ENCODE data around the gene MAB21L1. TPM values are rescaled to one million over a fixed set of nuclear protein-coding genes. Genes with fewer than 3 reads are reported as not detected.

The MAB21L1 gene
- total RNA-seq, 1 donor from 2014 or later, result not detected

DNA sequence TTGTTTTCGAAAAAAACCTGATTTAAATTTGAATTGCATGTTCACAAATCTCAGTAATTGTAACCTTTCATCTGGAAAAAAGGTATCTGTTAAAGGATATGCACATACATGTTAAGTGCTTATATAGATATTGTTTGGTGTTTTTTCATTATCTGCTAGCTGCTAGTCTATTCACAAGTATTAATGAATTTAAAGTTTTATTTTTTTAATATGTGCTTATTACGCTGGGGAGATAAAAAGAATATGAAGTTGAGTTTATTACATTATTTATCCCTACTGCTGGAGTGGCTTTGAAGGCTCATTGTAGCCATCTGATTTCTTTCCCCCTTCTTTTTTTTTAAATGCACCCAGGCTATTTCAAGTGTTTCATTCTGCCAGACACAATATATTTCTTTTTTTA is 3.9 kb upstream of the MAB21L1 start:
- H3K4me3 ChIP-seq (ENCODE audit: low read depth, low read length), result no peak overlapping the region
- no peak for TF ChIP-seq CTCF (conservative IDR thresholded peaks at IDR 0.05; ENCODE audit: low read depth, low read length)
- DNase-seq (ENCODE audit: low read depth), result no peak

- no peak overlapping the region for H3K4me3 ChIP-seq (ENCODE audit: low read depth, low read length)
- TF ChIP-seq CTCF (conservative IDR thresholded peaks at IDR 0.05; ENCODE audit: low read depth, low read length), result no peak
- no peak for DNase-seq (ENCODE audit: low read depth)
These were observed 3.2 kb upstream of the MAB21L1 start for GRCh38 chr13:35479706-35480105.

DNA sequence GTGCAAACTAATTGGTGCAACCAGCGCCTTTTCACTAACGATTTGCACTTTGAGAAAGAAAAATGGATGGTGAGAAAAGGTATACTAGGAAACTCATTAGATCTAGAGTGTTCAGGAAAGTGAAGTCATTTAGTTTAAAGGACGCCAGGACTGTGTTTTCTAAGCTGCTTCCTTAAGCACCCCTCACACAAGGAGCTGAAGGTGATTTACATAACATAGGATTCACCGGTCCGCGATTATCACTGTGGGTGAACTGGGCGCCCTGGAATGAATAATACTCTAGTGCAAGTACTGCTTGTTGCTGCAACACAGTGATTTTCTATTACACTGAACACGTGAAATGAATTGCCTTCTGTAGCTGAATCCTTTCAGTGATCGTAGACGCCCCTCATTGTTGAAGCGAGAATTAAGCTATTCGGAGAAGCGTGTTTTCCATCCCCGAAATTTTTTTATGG is 2.6 kb upstream of the MAB21L1 start:
- DNase-seq (ENCODE audit: low read depth), result no peak
- no peak for TF ChIP-seq CTCF (conservative IDR thresholded peaks at IDR 0.05; ENCODE audit: low read depth, low read length)
- H3K4me3 ChIP-seq (ENCODE audit: low read depth, low read length), result no peak overlapping the region

DNA sequence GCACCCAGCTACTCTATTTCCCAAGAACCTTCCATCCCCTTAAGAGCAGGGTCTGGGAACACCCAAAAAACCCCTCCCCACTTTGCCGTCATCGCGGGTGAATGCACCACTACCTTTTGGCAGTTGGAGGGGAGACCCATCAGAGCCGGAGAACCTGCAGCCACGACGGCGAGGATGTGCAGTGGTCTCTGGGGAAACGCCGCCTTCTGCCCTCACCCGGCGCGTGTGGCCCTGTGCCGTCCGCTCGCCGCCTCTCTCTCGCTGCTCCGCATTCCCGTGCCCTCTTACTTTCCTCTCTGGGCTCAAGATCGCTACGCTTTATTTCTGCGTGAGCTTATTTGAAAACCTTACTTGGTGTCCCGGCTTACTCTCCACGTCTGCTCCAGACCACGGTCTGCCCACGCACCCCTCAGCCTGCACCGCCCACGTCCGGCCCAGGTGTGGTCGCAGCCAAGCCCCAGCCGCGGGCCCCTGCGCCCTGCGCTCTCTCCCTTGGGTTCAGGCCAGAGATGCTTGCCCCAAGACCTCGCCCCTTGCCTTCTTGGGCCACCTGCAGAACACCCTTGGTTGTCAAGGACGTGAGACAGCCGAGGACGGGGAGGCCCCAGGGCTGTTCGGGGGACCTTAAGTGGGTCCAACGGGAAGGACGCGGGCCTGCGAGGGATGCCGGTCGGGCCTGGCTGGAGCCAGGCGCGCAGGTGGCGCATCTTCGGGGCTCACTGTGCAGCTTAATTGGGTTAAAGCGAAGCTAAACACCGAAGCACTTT is 2.0 kb upstream of the MAB21L1 start:
- no peak for TF ChIP-seq CTCF (conservative IDR thresholded peaks at IDR 0.05; ENCODE audit: low read depth, low read length)
- H3K4me3 ChIP-seq (ENCODE audit: low read depth, low read length), result no peak overlapping the region
- no peak for DNase-seq (ENCODE audit: low read depth)

- no peak for TF ChIP-seq CTCF (conservative IDR thresholded peaks at IDR 0.05; ENCODE audit: low read depth, low read length)
- H3K4me3 ChIP-seq (ENCODE audit: low read depth, low read length), result no peak overlapping the region
- DNase-seq (ENCODE audit: low read depth), result no peak
These were observed 977 bp upstream of the MAB21L1 start for GRCh38 chr13:35477386-35477946.

- H3K4me3 ChIP-seq (ENCODE audit: low read depth, low read length), result peak overlapping the region; percentile 19
- TF ChIP-seq CTCF (conservative IDR thresholded peaks at IDR 0.05; ENCODE audit: low read depth, low read length), result no peak
- no peak for DNase-seq (ENCODE audit: low read depth)
These were observed 1.1 kb downstream of the MAB21L1 start for GRCh38 chr13:35475212-35475959.
